Neural cell (in vitro differentiated cells): ENCODE measurements around the gene GUCD1.
"Not testable (repeated sequence)": the region's sequence is repeated elsewhere in the genome, so short reads cannot be mapped to it uniquely, and the experiment has no call there.

Experiments
- CTCF ChIP-seq: fragments of 450-650 bp; IDR thresholded peaks from 2 replicates; pipeline ENCODE4 v1.5.1; 2014; ENCODE audit warnings: antibody characterized with exemption, mild to moderate bottlenecking, moderate library complexity; ENCODE audit not compliant: poor library complexity, severe bottlenecking
- SMC3 ChIP-seq: fragments of 450-650 bp; conservative IDR thresholded peaks from 2 replicates; pipeline ENCODE4 v1.6.1; 2014; ENCODE audit warnings: antibody characterized with exemption, mild to moderate bottlenecking, moderate library complexity; ENCODE audit not compliant: poor library complexity

- not testable (repeated sequence) for TF ChIP-seq CTCF, SMC3
Measured at GRCh38 chr22:24602847-24603769, 48.2 kb upstream of the GUCD1 start, which contains the start of gene GGT1.
